Stimulated activated CD4-positive, alpha-beta T cell treated with anti-CD3 and anti-CD28 coated beads, Interleukin-15, amount 100 ng/mL, for 1 hour (primary cell): Measurements from ENCODE around the gene TFF2.

ENCODE experiments used
- DNase-seq, 2 donors: peaks; one replicate each; pipeline ENCODE4 v3.0.0-alpha.2; 2020; ENCODE audit warnings: low read depth in 1 of 2, low spot score in 1 of 2

Gene TFF2

GRCh38 chr21:42307106-42307505 lies 43.7 kb downstream of the TFF2 start:
- no peak for DNase-seq

GRCh38 chr21:42306366-42307035 lies 44.3 kb downstream of the TFF2 start:
- DNase-seq = no peak

- DNase-seq = no peak
These were observed 45.1 kb downstream of the TFF2 start for GRCh38 chr21:42305707-42306147.

- no peak for DNase-seq
These were observed 46.0 kb downstream of the TFF2 start for GRCh38 chr21:42304556-42305454.

- no peak for DNase-seq
These were observed 47.4 kb downstream of the TFF2 start for GRCh38 chr21:42303443-42303842.

- DNase-seq = no peak
These were observed 48.0 kb downstream of the TFF2 start for GRCh38 chr21:42302794-42303193.

GRCh38 chr21:42302076-42302650 lies 48.6 kb downstream of the TFF2 start:
- DNase-seq = no peak

GRCh38 chr21:42301371-42302075 lies 49.3 kb downstream of the TFF2 start:
- no peak for DNase-seq

GRCh38 chr21:42300956-42301355 lies 49.8 kb downstream of the TFF2 start:
- no peak for DNase-seq

- DNase-seq = no peak
These were observed 50.7 kb downstream of the TFF2 start for GRCh38 chr21:42300045-42300583.

- DNase-seq = no peak
These were observed 51.3 kb downstream of the TFF2 start for GRCh38 chr21:42299324-42300044.

GRCh38 chr21:42298657-42299056 lies 52.1 kb downstream of the TFF2 start:
- DNase-seq = no peak

- DNase-seq = no peak
These were observed 52.6 kb downstream of the TFF2 start for GRCh38 chr21:42298237-42298636.

- DNase-seq = no peak
These were observed 53.4 kb downstream of the TFF2 start for GRCh38 chr21:42297377-42297776.

- no peak for DNase-seq
These were observed 54.3 kb downstream of the TFF2 start for GRCh38 chr21:42296501-42296900.
